Ascending aorta (tissue), 2 donors: ENCODE data around the gene TLN1. TPM values are rescaled to one million over a fixed set of nuclear protein-coding genes. Genes with fewer than 3 reads are reported as not detected.

Source experiments
- DNase-seq, 2 donors: peaks; one replicate each; pipeline ENCODE4 v3.0.0-alpha.2; 2019; ENCODE audit warnings: low spot score in 2 of 2
- H3K27ac ChIP-seq, 2 donors: fragments of 200-600 bp; sonication (generic); one replicate each; pipeline ENCODE4 v1.5.1; 2016 to 2017; ENCODE audit warnings: mild to moderate bottlenecking in 1 of 2
- H3K27me3 ChIP-seq: fragments of 200-600 bp; sonication (generic); one replicate; pipeline ENCODE4 v1.5.1; 2017
- H3K36me3 ChIP-seq, 2 donors: fragments of 200-600 bp; sonication (generic); one replicate each; pipeline ENCODE4 v1.5.1; 2016
- H3K4me1 ChIP-seq, 2 donors: fragments of 200-600 bp; sonication (generic); one replicate each; pipeline ENCODE4 v1.5.1; 2016 to 2017; ENCODE audit warnings: mild to moderate bottlenecking in 1 of 2
- H3K4me3 ChIP-seq, 2 donors: fragments of 200-600 bp; sonication (generic); one replicate each; pipeline ENCODE4 v1.5.1; 2016 to 2017; ENCODE audit warnings: mild to moderate bottlenecking in 1 of 2
- H3K9me3 ChIP-seq, 2 donors: fragments of 200-600 bp; sonication (generic); one replicate each; pipeline ENCODE4 v1.5.1; 2016
- intact Hi-C: fragments of 100-400 bp; cut with DNase I; formaldehyde crosslinking; loops from one replicate; pipeline ENCODE4 v1.15.1; 2023
- total RNA-seq: library from RNA; depleted of rRNA; stranded (reverse); fragments of >200 nt; gene quantifications from one replicate; pipeline ENCODE4 v1.1.0, GENCODE V29; 2016
- TF ChIP-seq, protein P1 (sequence below), 3 experiments: fragments of 200-600 bp in 2 of 3; fragments of 450-650 bp in 1 of 3; sonication (generic) in 2 of 3; IDR thresholded peaks; one replicate each; pipeline ENCODE4 v1.5.1; 2016 to 2019; ENCODE audit warnings: antibody characterized with exemption in 3 of 3, mild to moderate bottlenecking in 1 of 3, moderate library complexity in 1 of 3

Gene TLN1
- total RNA-seq, 1 donor from 2014 or later = 735 TPM

GRCh38 chr9:35705836-35706430 is 26.1 kb downstream of the TLN1 start:
- intact Hi-C loops = no loop called here
- Histone ChIP-seq H3K4me1 (no peaks in the 10 kb centered on the region), H3K36me3 (peaks cover 98% of the 10 kb centered on the region in 2 donors), H3K4me3 (no peak overlapping the region), H3K27ac (peak overlapping the region; percentile 61), H3K9me3 (no peaks in the 10 kb centered on the region), H3K27me3 (no peaks in the 10 kb centered on the region)
- TF ChIP-seq, protein P1, sequence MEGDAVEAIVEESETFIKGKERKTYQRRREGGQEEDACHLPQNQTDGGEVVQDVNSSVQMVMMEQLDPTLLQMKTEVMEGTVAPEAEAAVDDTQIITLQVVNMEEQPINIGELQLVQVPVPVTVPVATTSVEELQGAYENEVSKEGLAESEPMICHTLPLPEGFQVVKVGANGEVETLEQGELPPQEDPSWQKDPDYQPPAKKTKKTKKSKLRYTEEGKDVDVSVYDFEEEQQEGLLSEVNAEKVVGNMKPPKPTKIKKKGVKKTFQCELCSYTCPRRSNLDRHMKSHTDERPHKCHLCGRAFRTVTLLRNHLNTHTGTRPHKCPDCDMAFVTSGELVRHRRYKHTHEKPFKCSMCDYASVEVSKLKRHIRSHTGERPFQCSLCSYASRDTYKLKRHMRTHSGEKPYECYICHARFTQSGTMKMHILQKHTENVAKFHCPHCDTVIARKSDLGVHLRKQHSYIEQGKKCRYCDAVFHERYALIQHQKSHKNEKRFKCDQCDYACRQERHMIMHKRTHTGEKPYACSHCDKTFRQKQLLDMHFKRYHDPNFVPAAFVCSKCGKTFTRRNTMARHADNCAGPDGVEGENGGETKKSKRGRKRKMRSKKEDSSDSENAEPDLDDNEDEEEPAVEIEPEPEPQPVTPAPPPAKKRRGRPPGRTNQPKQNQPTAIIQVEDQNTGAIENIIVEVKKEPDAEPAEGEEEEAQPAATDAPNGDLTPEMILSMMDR (IDR thresholded peaks at IDR 0.05) = no peak
- no peak for DNase-seq

GRCh38 chr9:35705372-35705771 is 26.6 kb downstream of the TLN1 start:
- H3K36me3 ChIP-seq = peaks cover 98% of the 10 kb centered on the region in 2 donors
- H3K4me3 ChIP-seq = no peak overlapping the region
- no peak for DNase-seq
- H3K9me3 ChIP-seq = no peaks in the 10 kb centered on the region
- intact Hi-C loops = no loop called here
- H3K27ac ChIP-seq = peak overlapping the region; percentile 61
- no peaks in the 10 kb centered on the region for H3K27me3 ChIP-seq
- no peaks in the 10 kb centered on the region for H3K4me1 ChIP-seq
- TF ChIP-seq, protein P1 (IDR thresholded peaks at IDR 0.05) = no peak

DNA sequence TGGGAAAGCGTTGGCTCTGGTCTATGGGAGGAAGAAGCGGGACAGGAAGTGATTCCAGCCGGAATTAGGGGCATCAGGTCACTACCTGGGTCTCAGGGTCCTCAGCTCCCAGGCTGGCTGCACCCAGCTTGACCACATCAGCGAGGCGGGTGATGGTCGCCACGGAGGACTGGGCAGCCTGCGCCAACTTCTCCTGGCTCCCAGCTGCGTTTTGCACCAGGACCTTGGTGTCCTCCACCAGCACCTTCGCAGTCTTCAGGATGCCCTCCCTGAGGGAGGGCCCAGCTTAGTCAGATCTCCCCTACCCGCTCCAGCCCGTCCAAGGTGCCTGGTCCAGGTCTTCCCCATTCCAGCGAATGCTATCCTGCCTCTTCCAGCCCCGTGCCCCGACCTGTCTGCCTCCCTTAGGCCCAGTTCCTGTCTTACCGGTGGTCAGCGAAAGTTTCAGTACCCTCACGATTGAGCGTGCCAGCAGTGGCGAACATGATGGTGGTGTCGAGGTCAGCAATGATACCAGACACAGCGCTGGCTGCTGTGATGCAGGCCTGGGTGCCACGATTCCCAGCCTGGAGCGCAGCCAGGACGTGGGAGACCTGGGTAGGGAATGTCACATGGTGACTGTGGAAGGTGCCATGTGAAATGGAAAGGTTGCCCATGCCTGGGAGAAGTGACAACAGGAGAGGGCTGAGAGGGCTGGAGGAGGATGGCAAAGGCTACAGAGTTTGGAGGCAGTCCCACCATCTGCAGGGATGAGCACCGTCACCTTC is 27.9 kb downstream of the TLN1 start:
- H3K27ac ChIP-seq = peak overlapping the region in 1 of 2 donors; percentile 93
- peaks cover 100% of the 10 kb centered on the region in 2 donors for H3K36me3 ChIP-seq
- TF ChIP-seq, protein P1 (IDR thresholded peaks at IDR 0.05) = no peak
- H3K4me3 ChIP-seq = no peak overlapping the region
- no peaks in the 10 kb centered on the region for H3K9me3 ChIP-seq
- H3K27me3 ChIP-seq = no peaks in the 10 kb centered on the region
- H3K4me1 ChIP-seq = no peaks in the 10 kb centered on the region
- DNase-seq = no peak
- intact Hi-C loops = loop anchor here (2.0 kb wide), 1 partner anchor 21 kb away; no protein-coding TSS in a partner anchor

DNA sequence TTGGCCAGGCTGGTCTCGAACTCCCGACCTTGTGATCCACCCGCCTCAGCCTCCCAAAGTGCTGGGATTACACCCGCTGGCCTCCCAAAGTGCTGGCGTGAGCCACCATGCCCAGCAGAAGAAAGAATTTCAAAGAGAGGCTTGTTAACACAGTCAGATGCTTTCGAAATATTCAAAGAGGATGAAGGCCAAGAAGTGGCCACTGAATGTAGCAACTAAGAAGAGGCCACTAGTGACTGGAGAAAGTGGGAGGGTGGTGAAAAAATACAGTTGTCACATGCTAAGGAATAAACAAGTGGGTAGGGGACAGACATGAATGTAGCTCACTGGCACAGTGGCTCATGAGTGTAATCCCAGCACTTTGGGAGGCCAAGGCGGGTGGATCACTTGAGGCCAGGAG is 29.3 kb downstream of the TLN1 start:
- H3K27ac ChIP-seq = peak overlapping the region; percentile 93 to 97
- H3K36me3 ChIP-seq = peaks cover 100% of the 10 kb centered on the region in 2 donors
- DNase-seq = no peak
- no peak overlapping the region for H3K4me3 ChIP-seq
- peaks cover 0 to 3% of the 10 kb centered on the region in 2 donors for H3K4me1 ChIP-seq
- intact Hi-C loops = loop anchor here (2.0 kb wide), 1 partner anchor 20 kb away; no protein-coding TSS in a partner anchor
- no peaks in the 10 kb centered on the region for H3K9me3 ChIP-seq
- TF ChIP-seq, protein P1 (IDR thresholded peaks at IDR 0.05) = no peak
- no peaks in the 10 kb centered on the region for H3K27me3 ChIP-seq

GRCh38 chr9:35700942-35701341 is 31.1 kb downstream of the TLN1 start:
- peak overlapping the region; percentile 93 to 97 for H3K27ac ChIP-seq
- TF ChIP-seq, protein P1 (IDR thresholded peaks at IDR 0.05) = no peak
- no peaks in the 10 kb centered on the region for H3K9me3 ChIP-seq
- DNase-seq = no peak
- H3K27me3 ChIP-seq = no peaks in the 10 kb centered on the region
- peaks cover 93 to 100% of the 10 kb centered on the region in 2 donors for H3K36me3 ChIP-seq
- no peak overlapping the region for H3K4me3 ChIP-seq
- peaks cover 3 to 21% of the 10 kb centered on the region in 2 donors for H3K4me1 ChIP-seq
- intact Hi-C loops = no loop called here
